Heart left ventricle (tissue), 16 donors: ENCODE data around the gene CD302. TPM values are rescaled to one million over a fixed set of nuclear protein-coding genes. Genes with fewer than 3 reads are reported as not detected.

Experiments used
- ATAC-seq, 4 donors: fragments of 200-7000 bp; cut with Tn5 transposase; one replicate each; pipeline ENCODE4 v1.9.1; 2020 to 2022; ENCODE audit warnings: moderate library complexity in 4 of 4, mild to moderate bottlenecking in 3 of 4, moderate number of reproducible peaks in 1 of 4
- DNase-seq, 5 donors: peaks; one replicate each; pipeline ENCODE4 v3.0.0-alpha.2; 2020
- H3K27ac ChIP-seq, 12 donors: fragments of 200-600 bp; sonication (generic) in 4 of 12; one replicate each; pipeline versions ENCODE4 v1.5.0 to v1.8.0; 2016 to 2022; ENCODE audit warnings: mild to moderate bottlenecking in 2 of 12
- H3K27me3 ChIP-seq, 9 donors: fragments of 200-600 bp; sonication (generic) in 2 of 9; one replicate each; pipeline versions ENCODE4 v1.5.1 to v1.8.0; 2016 to 2022; ENCODE audit warnings: mild to moderate bottlenecking in 3 of 9
- H3K36me3 ChIP-seq, 9 donors: fragments of 200-600 bp; sonication (generic) in 2 of 9; one replicate each; pipeline versions ENCODE4 v1.5.0 to v1.8.0; 2018 to 2022; ENCODE audit warnings: mild to moderate bottlenecking in 2 of 9
- H3K4me1 ChIP-seq, 12 donors: fragments of 200-600 bp; sonication (generic) in 4 of 12; one replicate each; pipeline versions ENCODE4 v1.5.0 to v1.8.0; 2016 to 2022; ENCODE audit warnings: mild to moderate bottlenecking in 3 of 12
- H3K4me3 ChIP-seq, 12 donors: fragments of 200-600 bp; sonication (generic) in 4 of 12; one replicate each; pipeline versions ENCODE4 v1.5.0 to v1.8.0; 2017 to 2022; ENCODE audit warnings: mild to moderate bottlenecking in 9 of 12, moderate library complexity in 4 of 12
- H3K9me3 ChIP-seq, 12 donors: fragments of 200-600 bp; sonication (generic) in 4 of 12; one replicate each; pipeline versions ENCODE4 v1.5.0 to v1.8.0; 2016 to 2022; ENCODE audit warnings: mild to moderate bottlenecking in 1 of 12
- CTCF ChIP-seq, 12 donors: fragments of 200-600 bp; sonication (generic) in 4 of 12; IDR thresholded peaks; one replicate each; pipeline versions ENCODE4 v1.5.0 to v1.8.0; 2018 to 2022; ENCODE audit warnings: antibody characterized with exemption in 12 of 12, mild to moderate bottlenecking in 5 of 12
- POLR2A ChIP-seq, 2 donors: fragments of 450-650 bp; IDR thresholded peaks; one replicate each; pipeline ENCODE4 v1.6.1; 2017; ENCODE audit warnings: antibody characterized with exemption in 2 of 2, mild to moderate bottlenecking in 2 of 2, moderate library complexity in 2 of 2
- WGBS, 4 donors: extraction: QIAGEN DNeasy Blood & Tissue Kit in 2 of 4; methylation state at CpG; one replicate each; pipeline versions ENCODE4 v1.1.5 to v1.1.7; 2013 to 2018; 5-methylcytosine and 5-hydroxymethylcytosine counted together
- intact Hi-C, 10 donors: fragments of 100-400 bp; cut with DNase I; formaldehyde crosslinking; loops; one replicate each; pipeline versions ENCODE4 v1.11.1 to v1.14.2; 2022
- polyA plus RNA-seq, 2 donors: library from polyadenylated mRNA; stranded (reverse); fragments of 200-250 nt; gene quantifications; one replicate each; pipeline ENCODE4 v1.2.3, GENCODE V29; 2013
- total RNA-seq, 9 donors: library from RNA; depleted of rRNA in 2 of 9; stranded (reverse); fragments of >200 nt in 2 of 9; fragmentation: NEBNext Ultra II Directional in 3 of 9; extraction: Animal tissue kit (Norgen Biotek cat#: 25700) in 3 of 9; gene quantifications; one replicate each; pipeline versions ENCODE4 v1.1.0 to v1.2.4, GENCODE V29; 2016 to 2023
- donor health status: ischemic (EF 13 %, LVEDD 7.1; RV severe dilation, severe dysfunction).
- donor health status: healthy with polysubstance abuse.
- donor health status: DM: no; HTN: yes; CAD: no.
- donor health status: DM: no; HTN: no; CAD: no.
- donor health status: ischemic (EF 25% LVEDD 6.9; RV normal size, moderate dysfunction).
- donor health status: ischemic (EF 25% LVEDD 5.7; RV mildly dilated, moderate dysfunction).
- donor health status: healthy.
- donor health status: DM: yes; HTN: yes; CAD: no.
- donor health status: ischemic (EF 35%, LVEDD 5.7; RV mildly dilated, moderate dysfunction).
- donor health status: nonischemic (EF 11% LVEDD 7.7; RV severe dilation, severe dysfunction).
- donor health status: DM: yes; HTN: yes; CAD: no.
- donor health status: PGD.
- donor health status: ischemic (EF 29% LVEDD 5.4; RV normal size, mild dysfunction).
- donor health status: nonischemic (EF 23%, LVEDD 6.1; RV moderate dilation, normal function).

CD302 gene
- total and polyA plus RNA-seq, 11 donors: 5.2 to 24.9 (median 10.5) TPM

GRCh38 chr2:159802673-159803072 is 4.7 kb upstream of the CD302 start:
- no peak overlapping the region for H3K4me3 ChIP-seq
- no peaks in the 10 kb centered on the region for H3K36me3 ChIP-seq
- H3K27ac ChIP-seq: peak overlapping the region in 1 of 12 donors; percentile 78
- H3K9me3 ChIP-seq: no peaks in the 10 kb centered on the region
- ATAC-seq (no peak), DNase-seq (no peak)
- 89 to 92% (median 91%) methylated on average over 5 of the region's 5 CpGs for WGBS, 4 donors
- intact Hi-C loops: loop anchor here in 3 of 10 donors (10.0 kb wide), 4 partner anchors 88 to 398 kb away; partner anchors contain the start of gene MARCHF7 (in 1 of the 3)
- H3K27me3 ChIP-seq: no peaks in the 10 kb centered on the region
- TF ChIP-seq POLR2A (IDR thresholded peaks at IDR 0.05): no peak
- no peak for TF ChIP-seq CTCF (IDR thresholded peaks at IDR 0.05)
- H3K4me1 ChIP-seq: peaks cover 0 to 19% (median 0%) of the 10 kb centered on the region in 12 donors

DNA sequence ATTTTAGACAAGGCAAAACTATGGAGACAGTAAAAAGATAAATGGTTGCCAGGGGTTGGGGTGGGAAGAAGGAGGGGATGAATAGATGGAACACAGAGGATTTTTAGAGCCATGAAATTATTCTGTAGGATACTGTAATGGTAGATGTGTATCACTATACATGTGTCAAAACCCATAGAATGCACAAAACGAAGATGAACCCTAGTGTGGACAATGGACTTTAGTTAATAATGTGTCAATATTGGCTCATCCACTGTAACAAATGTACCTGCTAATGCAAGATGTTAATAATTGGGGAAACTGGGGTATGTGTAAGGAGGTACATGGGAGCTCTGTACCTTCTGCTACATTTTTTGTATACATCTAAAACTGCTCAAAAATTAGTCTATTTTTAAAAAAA is 1.8 kb upstream of the CD302 start:
- Histone ChIP-seq H3K36me3 (no peaks in the 10 kb centered on the region), H3K4me3 (no peak overlapping the region), H3K9me3 (no peaks in the 10 kb centered on the region), H3K4me1 (peaks cover 0 to 43% (median 13%) of the 10 kb centered on the region in 12 donors), H3K27ac (no peak overlapping the region), H3K27me3 (no peaks in the 10 kb centered on the region)
- DNase-seq: no peak
- intact Hi-C loops: loop anchor here in 5 of 10 donors (5.0 to 10.0 kb wide), 7 partner anchors 43 to 395 kb away; partner anchors contain the start of genes BAZ2B (in 2 of the 5) and MARCHF7 (in 2 of the 5)
- WGBS, 4 donors: 95 to 100% (median 99%) methylated on average over 1 of the region's 1 CpG
- TF ChIP-seq POLR2A (IDR thresholded peaks at IDR 0.05) (no peak), CTCF (IDR thresholded peaks at IDR 0.05) (no peak)
- no peak for ATAC-seq

- WGBS, 4 donors: 24 to 47% (median 32%) methylated on average over 9 of the region's 9 CpGs
- Histone ChIP-seq H3K27ac (peak overlapping the region in 11 of 12 donors; percentile 58 to 94 (median 78)), H3K4me3 (peak overlapping the region; percentile 62 to 96 (median 80)), H3K36me3 (no peaks in the 10 kb centered on the region), H3K9me3 (no peaks in the 10 kb centered on the region), H3K27me3 (no peaks in the 10 kb centered on the region), H3K4me1 (peaks cover 0 to 55% (median 13%) of the 10 kb centered on the region in 12 donors)
- TF ChIP-seq POLR2A (IDR thresholded peaks at IDR 0.05) (no peak), CTCF (IDR thresholded peaks at IDR 0.05) (no peak)
- intact Hi-C loops: loop anchor here in 3 of 10 donors (5.0 to 10.0 kb wide), 3 partner anchors 41 to 184 kb away; partner anchors contain the start of genes BAZ2B (in 2 of the 3) and MARCHF7 (in 1 of the 3)
- ATAC-seq (peak in 1 of 4 donors; percentile 8), DNase-seq (no peak)
These were observed 343 bp upstream of the CD302 start for GRCh38 chr2:159798376-159798725.

GRCh38 chr2:159797225-159797542 is 824 bp downstream of the CD302 start:
- Histone ChIP-seq H3K9me3 (no peaks in the 10 kb centered on the region), H3K27ac (peak overlapping the region in 9 of 12 donors; percentile 58 to 94 (median 76)), H3K36me3 (no peaks in the 10 kb centered on the region), H3K4me1 (peaks cover 0 to 61% (median 13%) of the 10 kb centered on the region in 12 donors), H3K27me3 (no peaks in the 10 kb centered on the region), H3K4me3 (peak overlapping the region; percentile 62 to 96 (median 80))
- intact Hi-C loops: loop anchor here in 3 of 10 donors (5.0 to 10.0 kb wide), 3 partner anchors 40 to 182 kb away; partner anchors contain the start of genes BAZ2B (in 2 of the 3) and MARCHF7 (in 1 of the 3)
- ATAC-seq (peak in 1 of 4 donors; percentile 3), DNase-seq (no peak)
- 25 to 34% (median 30%) methylated on average over 4 of the region's 4 CpGs for WGBS, 4 donors
- no peak for TF ChIP-seq CTCF (IDR thresholded peaks at IDR 0.05)
- TF ChIP-seq POLR2A (IDR thresholded peaks at IDR 0.05): no peak
